Panc1 (cell line): ENCODE measurements around the gene MAST4. TPM values are rescaled to one million over a fixed set of nuclear protein-coding genes. Genes with fewer than 3 reads are reported as not detected.

ENCODE experiments used
- ATAC-seq: fragments of 200-7000 bp; cut with Tn5 transposase; 2 replicates; pipeline ENCODE4 v1.9.1; 2020; ENCODE audit warnings: mild to moderate bottlenecking, moderate library complexity
- BruUV-seq: library from RNA; stranded (reverse); fragments of 400-500 nt; replicated peaks from 2 replicates; lab custom pipeline; 2021; lab: Mats Ljungman, UMichigan
- CTCF ChIA-PET: fragments of 300-600 bp; sonication (Branson Sonifier 250); formaldehyde crosslinking; loops from one replicate; lab custom pipeline; 2022; ENCODE audit warnings: antibody characterized with exemption; lab: Charles Lee
- POLR2A ChIA-PET: fragments of 300-600 bp; sonication (Branson Sonifier 250); formaldehyde crosslinking; loops from one replicate; lab custom pipeline; 2022; ENCODE audit warnings: antibody characterized with exemption; lab: Charles Lee
- DNase-seq: peaks from one replicate; pipeline ENCODE4 v3.0.0-alpha.2; 2010; ENCODE audit warnings: low read depth, low spot score
- H3K27ac ChIP-seq: 2 replicates; pipeline ENCODE4 v1.5.1; 2011; ENCODE audit warnings: mild to moderate bottlenecking, low read length, inconsistent platforms
- H3K27me3 ChIP-seq: fragments of 200-500 bp; sonication (Bioruptor generic); 2 replicates; pipeline ENCODE4 v1.6.0; 2014; ENCODE audit warnings: low read length, inconsistent platforms; ENCODE audit not compliant: control insufficient read depth, insufficient read depth
- H3K36me3 ChIP-seq: fragments of 200-500 bp; sonication (Bioruptor generic); 2 replicates; pipeline ENCODE4 v1.5.1; 2014; ENCODE audit warnings: inconsistent platforms, mild to moderate bottlenecking, low read length, moderate library complexity; ENCODE audit not compliant: control insufficient read depth, insufficient read depth
- H3K4me1 ChIP-seq: 2 replicates; pipeline ENCODE4 v1.5.1; 2011; ENCODE audit warnings: inconsistent platforms, mild to moderate bottlenecking, low read length, moderate library complexity; ENCODE audit not compliant: control insufficient read depth, insufficient read depth
- H3K4me3 ChIP-seq, 2 experiments: 2 replicates each; pipeline ENCODE4 v1.5.1; 2011 to 2012; ENCODE audit warnings: low read depth in 2 of 2, low read length in 2 of 2, mild to moderate bottlenecking in 2 of 2, inconsistent platforms in 1 of 2, moderate library complexity in 1 of 2
- H3K9me3 ChIP-seq: fragments of 200-500 bp; sonication (Bioruptor generic); 2 replicates; pipeline ENCODE4 v1.5.1; 2014; ENCODE audit warnings: low read depth, mild to moderate bottlenecking, inconsistent platforms, low read length, moderate library complexity; ENCODE audit not compliant: control insufficient read depth, insufficient read depth
- POLR2AphosphoS5 ChIP-seq: IDR thresholded peaks from 2 replicates; pipeline ENCODE4 v1.6.1; 2012; ENCODE audit warnings: mild to moderate bottlenecking, low read depth, low read length, moderate library complexity
- SIN3A ChIP-seq: IDR thresholded peaks from 2 replicates; pipeline ENCODE4 v1.6.1; 2012; ENCODE audit warnings: low read depth, mild to moderate bottlenecking, low read length, moderate library complexity, borderline replicate concordance; ENCODE audit not compliant: insufficient read depth
- TCF7L2 ChIP-seq: IDR thresholded peaks from 2 replicates; pipeline ENCODE4 v1.6.1; 2011; ENCODE audit warnings: mild to moderate bottlenecking, low read depth, low read length, inconsistent platforms
- in situ Hi-C: cut with HindIII; loops from 2 replicates; pipeline ENCODE4 v1.10.0; 2016; ENCODE audit warnings: low sequenced_read_pairs, low pct_unique_long_range_greater_than_20kb
- intact Hi-C: fragments of 100-400 bp; cut with micrococcal nuclease; formaldehyde crosslinking; loops from one replicate; pipeline ENCODE4 v1.10.0; 2022; ENCODE audit not compliant: unreplicated experiment
- total RNA-seq: library from RNA; stranded (reverse); gene quantifications from one replicate; pipeline ENCODE4 v1.2.1, GENCODE V29; 2021; ENCODE audit not compliant: unreplicated experiment
- TF ChIP-seq, protein P1 (sequence below), 2 experiments: IDR thresholded peaks; 2 replicates each; pipeline ENCODE4 v1.6.1; 2011 to 2012; ENCODE audit warnings: low read depth in 2 of 2, control low read depth in 1 of 2, low read length in 1 of 2, mild to moderate bottlenecking in 1 of 2, moderate library complexity in 1 of 2; ENCODE audit not compliant: insufficient read depth in 1 of 2
- TF ChIP-seq, protein P2 (sequence below): fragments of 450-650 bp; IDR thresholded peaks from 2 replicates; pipeline ENCODE4 v1.5.1; 2017; ENCODE audit warnings: mild to moderate bottlenecking

MAST4 gene
- total RNA-seq, 1 experiment from 2014 or later, result 1.8 TPM

DNA sequence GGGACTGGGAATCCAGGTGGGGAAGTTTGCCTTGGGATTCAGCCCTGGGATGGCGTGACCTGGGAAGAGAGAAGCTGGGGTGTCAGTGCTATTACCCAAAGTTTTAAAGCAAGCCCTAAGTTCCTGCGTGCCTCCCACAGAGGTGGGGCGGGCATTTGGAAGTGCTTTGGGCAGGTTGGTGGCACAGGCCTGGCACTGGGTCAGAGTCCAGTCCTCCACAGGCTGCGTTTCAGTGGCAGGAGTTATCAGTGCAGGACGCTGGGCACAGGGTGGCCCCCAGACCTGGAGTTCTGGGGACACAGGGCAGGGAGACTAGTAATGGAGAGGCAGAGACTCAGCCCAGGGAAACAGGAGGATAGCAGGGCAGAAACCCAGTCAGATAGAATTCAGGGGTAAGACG is 147.2 kb downstream of the MAST4 start:
- intact Hi-C loops (no loop called here), in situ Hi-C loops (no loop called here)
- no TSS peak for BruUV-seq
- H3K27ac ChIP-seq, result no peak overlapping the region
- CTCF ChIA-PET, result no interaction called here
- H3K4me3 ChIP-seq, result no peak overlapping the region
- DNase-seq, result no peak
- no peaks in the 10 kb centered on the region for H3K36me3 ChIP-seq
- no peaks in the 10 kb centered on the region for H3K4me1 ChIP-seq
- peaks cover 6% of the 10 kb centered on the region; the same call in 1 of the 2 replicates for H3K27me3 ChIP-seq
- ATAC-seq, result no peak
- TF ChIP-seq SIN3A (no peak), TCF7L2 (no peak), POLR2AphosphoS5 (no peak)
- TF ChIP-seq, protein P1, sequence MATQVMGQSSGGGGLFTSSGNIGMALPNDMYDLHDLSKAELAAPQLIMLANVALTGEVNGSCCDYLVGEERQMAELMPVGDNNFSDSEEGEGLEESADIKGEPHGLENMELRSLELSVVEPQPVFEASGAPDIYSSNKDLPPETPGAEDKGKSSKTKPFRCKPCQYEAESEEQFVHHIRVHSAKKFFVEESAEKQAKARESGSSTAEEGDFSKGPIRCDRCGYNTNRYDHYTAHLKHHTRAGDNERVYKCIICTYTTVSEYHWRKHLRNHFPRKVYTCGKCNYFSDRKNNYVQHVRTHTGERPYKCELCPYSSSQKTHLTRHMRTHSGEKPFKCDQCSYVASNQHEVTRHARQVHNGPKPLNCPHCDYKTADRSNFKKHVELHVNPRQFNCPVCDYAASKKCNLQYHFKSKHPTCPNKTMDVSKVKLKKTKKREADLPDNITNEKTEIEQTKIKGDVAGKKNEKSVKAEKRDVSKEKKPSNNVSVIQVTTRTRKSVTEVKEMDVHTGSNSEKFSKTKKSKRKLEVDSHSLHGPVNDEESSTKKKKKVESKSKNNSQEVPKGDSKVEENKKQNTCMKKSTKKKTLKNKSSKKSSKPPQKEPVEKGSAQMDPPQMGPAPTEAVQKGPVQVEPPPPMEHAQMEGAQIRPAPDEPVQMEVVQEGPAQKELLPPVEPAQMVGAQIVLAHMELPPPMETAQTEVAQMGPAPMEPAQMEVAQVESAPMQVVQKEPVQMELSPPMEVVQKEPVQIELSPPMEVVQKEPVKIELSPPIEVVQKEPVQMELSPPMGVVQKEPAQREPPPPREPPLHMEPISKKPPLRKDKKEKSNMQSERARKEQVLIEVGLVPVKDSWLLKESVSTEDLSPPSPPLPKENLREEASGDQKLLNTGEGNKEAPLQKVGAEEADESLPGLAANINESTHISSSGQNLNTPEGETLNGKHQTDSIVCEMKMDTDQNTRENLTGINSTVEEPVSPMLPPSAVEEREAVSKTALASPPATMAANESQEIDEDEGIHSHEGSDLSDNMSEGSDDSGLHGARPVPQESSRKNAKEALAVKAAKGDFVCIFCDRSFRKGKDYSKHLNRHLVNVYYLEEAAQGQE (IDR thresholded peaks at IDR 0.05; ENCODE audit: insufficient read depth in 1 of 2, low read depth in 2 of 2, low read length in 1 of 2), result no peak
- TF ChIP-seq, protein P2, sequence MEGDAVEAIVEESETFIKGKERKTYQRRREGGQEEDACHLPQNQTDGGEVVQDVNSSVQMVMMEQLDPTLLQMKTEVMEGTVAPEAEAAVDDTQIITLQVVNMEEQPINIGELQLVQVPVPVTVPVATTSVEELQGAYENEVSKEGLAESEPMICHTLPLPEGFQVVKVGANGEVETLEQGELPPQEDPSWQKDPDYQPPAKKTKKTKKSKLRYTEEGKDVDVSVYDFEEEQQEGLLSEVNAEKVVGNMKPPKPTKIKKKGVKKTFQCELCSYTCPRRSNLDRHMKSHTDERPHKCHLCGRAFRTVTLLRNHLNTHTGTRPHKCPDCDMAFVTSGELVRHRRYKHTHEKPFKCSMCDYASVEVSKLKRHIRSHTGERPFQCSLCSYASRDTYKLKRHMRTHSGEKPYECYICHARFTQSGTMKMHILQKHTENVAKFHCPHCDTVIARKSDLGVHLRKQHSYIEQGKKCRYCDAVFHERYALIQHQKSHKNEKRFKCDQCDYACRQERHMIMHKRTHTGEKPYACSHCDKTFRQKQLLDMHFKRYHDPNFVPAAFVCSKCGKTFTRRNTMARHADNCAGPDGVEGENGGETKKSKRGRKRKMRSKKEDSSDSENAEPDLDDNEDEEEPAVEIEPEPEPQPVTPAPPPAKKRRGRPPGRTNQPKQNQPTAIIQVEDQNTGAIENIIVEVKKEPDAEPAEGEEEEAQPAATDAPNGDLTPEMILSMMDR, result no peak
- H3K9me3 ChIP-seq, result no peaks in the 10 kb centered on the region
- POLR2A ChIA-PET, result no interaction called here

DNA sequence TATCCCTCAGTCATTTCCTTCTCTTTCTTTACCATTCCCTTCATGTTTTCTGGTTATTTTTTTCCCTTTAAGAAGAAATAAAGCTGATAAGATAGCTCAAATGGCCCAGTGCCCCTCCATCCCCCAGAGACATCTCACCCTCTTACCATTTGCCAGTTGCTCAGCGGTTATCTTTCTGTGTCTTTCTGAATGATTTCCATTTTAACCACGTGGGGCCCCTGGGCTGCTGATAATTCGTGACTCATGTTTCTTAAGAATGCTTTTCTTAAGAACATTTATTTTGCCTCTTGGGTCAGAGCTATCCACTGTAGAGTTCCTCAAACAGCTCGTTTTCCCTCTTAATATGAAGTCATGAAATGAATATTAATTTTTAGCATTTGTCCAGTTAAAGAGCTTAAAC is 147.8 kb downstream of the MAST4 start:
- ATAC-seq (no peak), DNase-seq (no peak)
- in situ Hi-C loops, result no loop called here
- Histone ChIP-seq H3K27me3 (peaks cover 4% of the 10 kb centered on the region; the same call in 1 of the 2 replicates), H3K27ac (no peak overlapping the region), H3K36me3 (no peaks in the 10 kb centered on the region), H3K4me3 (no peak overlapping the region), H3K4me1 (no peaks in the 10 kb centered on the region), H3K9me3 (no peaks in the 10 kb centered on the region)
- no peak for TF ChIP-seq POLR2AphosphoS5
- TF ChIP-seq, protein P2, result no peak
- CTCF ChIA-PET, result interaction anchor here (0.6 kb wide), 1 partner anchor 398 kb away, joined by 4 read pairs; no protein-coding TSS in a partner anchor
- POLR2A ChIA-PET, result no interaction called here
- BruUV-seq, result no TSS peak
- intact Hi-C loops, result no loop called here
